Measurements from ENCODE around the gene CDH8. TPM values are rescaled to one million over a fixed set of nuclear protein-coding genes. Genes with fewer than 3 reads are reported as not detected.

CDH8 gene
- total RNA-seq, 1 donor from 2014 or later = 23.7 TPM

DNA sequence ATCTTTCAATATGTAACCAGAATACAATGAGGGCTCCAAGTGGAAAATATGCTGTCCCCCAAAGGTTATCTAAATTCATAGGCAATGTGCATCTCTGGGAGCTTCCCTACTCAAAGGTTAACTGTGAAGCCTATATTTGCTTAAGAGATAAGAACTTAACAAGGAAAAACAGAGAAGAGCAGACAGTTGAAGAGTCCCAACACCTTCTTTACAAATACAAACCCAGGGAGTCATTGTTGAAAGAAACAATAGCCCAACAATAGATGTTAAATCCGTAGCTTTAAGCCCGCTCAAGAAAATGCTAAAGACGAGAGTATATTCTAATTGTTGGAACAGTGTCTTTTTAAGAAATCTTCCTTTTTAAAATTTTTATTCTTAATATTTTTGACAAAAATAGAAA lies 87.8 kb downstream of the CDH8 start:
- no peak overlapping the region for H3K4me3 ChIP-seq
- no peak overlapping the region for H3K9ac ChIP-seq
- no peak overlapping the region for H3K27ac ChIP-seq
- no peaks in the 10 kb centered on the region for H3K36me3 ChIP-seq
- H3F3A ChIP-seq (ENCODE audit: low read depth) = peaks cover 10% of the 10 kb centered on the region
- no peaks in the 10 kb centered on the region for H3K79me2 ChIP-seq (ENCODE audit: low read depth)
- Mint-ChIP-seq H3K36me3 (no peaks in the 10 kb centered on the region), H3K4me3 (no peak overlapping the region), H3K9me3 (no peaks in the 10 kb centered on the region), H3K4me1 (no peaks in the 10 kb centered on the region), H3K27ac (no peak overlapping the region), H3K27me3 (ENCODE audit: insufficient read depth, low read depth) (peaks cover 2% of the 10 kb centered on the region)
- no peaks in the 10 kb centered on the region for H3K27me3 ChIP-seq
- peaks cover 31% of the 10 kb centered on the region for H3K4me1 ChIP-seq
- TF ChIP-seq EZH2phosphoT487 (IDR thresholded peaks at IDR 0.05) = peak; percentile 78
- no peak for TF ChIP-seq EZH2 (IDR thresholded peaks at IDR 0.05)
- TF ChIP-seq, protein P1, sequence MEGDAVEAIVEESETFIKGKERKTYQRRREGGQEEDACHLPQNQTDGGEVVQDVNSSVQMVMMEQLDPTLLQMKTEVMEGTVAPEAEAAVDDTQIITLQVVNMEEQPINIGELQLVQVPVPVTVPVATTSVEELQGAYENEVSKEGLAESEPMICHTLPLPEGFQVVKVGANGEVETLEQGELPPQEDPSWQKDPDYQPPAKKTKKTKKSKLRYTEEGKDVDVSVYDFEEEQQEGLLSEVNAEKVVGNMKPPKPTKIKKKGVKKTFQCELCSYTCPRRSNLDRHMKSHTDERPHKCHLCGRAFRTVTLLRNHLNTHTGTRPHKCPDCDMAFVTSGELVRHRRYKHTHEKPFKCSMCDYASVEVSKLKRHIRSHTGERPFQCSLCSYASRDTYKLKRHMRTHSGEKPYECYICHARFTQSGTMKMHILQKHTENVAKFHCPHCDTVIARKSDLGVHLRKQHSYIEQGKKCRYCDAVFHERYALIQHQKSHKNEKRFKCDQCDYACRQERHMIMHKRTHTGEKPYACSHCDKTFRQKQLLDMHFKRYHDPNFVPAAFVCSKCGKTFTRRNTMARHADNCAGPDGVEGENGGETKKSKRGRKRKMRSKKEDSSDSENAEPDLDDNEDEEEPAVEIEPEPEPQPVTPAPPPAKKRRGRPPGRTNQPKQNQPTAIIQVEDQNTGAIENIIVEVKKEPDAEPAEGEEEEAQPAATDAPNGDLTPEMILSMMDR (IDR thresholded peaks at IDR 0.05) = no peak
- peak overlapping the region; percentile 64 for H3K4me2 ChIP-seq
- DNase-seq (ENCODE audit: low spot score) = peak; percentile 55
- no peaks in the 10 kb centered on the region for H3K9me3 ChIP-seq (ENCODE audit: low read depth)
- no peak overlapping the region for H2AFZ ChIP-seq (replicated peaks)
- no peaks in the 10 kb centered on the region for H4K20me1 ChIP-seq (ENCODE audit: low read depth)

DNA sequence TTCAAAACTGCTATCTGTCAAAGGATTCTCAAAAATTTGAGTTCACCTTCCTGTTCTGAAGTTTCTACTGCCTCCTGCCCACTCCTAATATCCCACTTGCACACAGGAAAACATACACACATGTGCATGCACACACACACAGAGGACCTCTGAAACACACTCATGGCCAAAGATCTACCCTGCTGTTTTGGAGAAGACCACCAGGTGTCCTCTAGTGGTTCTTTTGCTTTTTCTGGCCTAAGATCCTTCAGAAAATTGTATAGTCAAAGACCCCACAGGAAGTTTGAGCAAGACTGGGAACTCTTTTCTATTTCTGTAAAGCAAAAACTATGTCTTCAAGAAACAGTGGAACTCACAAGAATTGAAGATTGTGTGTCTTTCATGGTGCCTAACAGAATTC lies 90.2 kb downstream of the CDH8 start:
- H3K27ac Mint-ChIP-seq = no peak overlapping the region
- peaks cover 2% of the 10 kb centered on the region for H3K27me3 Mint-ChIP-seq (ENCODE audit: insufficient read depth, low read depth)
- no peak for TF ChIP-seq EZH2 (IDR thresholded peaks at IDR 0.05)
- TF ChIP-seq, protein P1 (IDR thresholded peaks at IDR 0.05) = peak; percentile 35
- no peak for TF ChIP-seq EZH2phosphoT487 (IDR thresholded peaks at IDR 0.05)
- H3K27ac ChIP-seq = no peak overlapping the region
- no peak overlapping the region for H3K4me2 ChIP-seq
- no peaks in the 10 kb centered on the region for H3K27me3 ChIP-seq
- no peak overlapping the region for H3K4me3 Mint-ChIP-seq
- no peak overlapping the region for H2AFZ ChIP-seq (replicated peaks)
- DNase-seq (ENCODE audit: low spot score) = no peak
- no peaks in the 10 kb centered on the region for H3K9me3 ChIP-seq (ENCODE audit: low read depth)
- no peaks in the 10 kb centered on the region for H3K36me3 ChIP-seq
- no peaks in the 10 kb centered on the region for H3K79me2 ChIP-seq (ENCODE audit: low read depth)
- H4K20me1 ChIP-seq (ENCODE audit: low read depth) = no peaks in the 10 kb centered on the region
- H3K36me3 Mint-ChIP-seq = no peaks in the 10 kb centered on the region
- H3K4me3 ChIP-seq = no peak overlapping the region
- H3K9me3 Mint-ChIP-seq = no peaks in the 10 kb centered on the region
- peaks cover 15% of the 10 kb centered on the region for H3F3A ChIP-seq (ENCODE audit: low read depth)
- H3K9ac ChIP-seq = no peak overlapping the region
- H3K4me1 Mint-ChIP-seq = no peaks in the 10 kb centered on the region
- H3K4me1 ChIP-seq = peaks cover 31% of the 10 kb centered on the region

DNA sequence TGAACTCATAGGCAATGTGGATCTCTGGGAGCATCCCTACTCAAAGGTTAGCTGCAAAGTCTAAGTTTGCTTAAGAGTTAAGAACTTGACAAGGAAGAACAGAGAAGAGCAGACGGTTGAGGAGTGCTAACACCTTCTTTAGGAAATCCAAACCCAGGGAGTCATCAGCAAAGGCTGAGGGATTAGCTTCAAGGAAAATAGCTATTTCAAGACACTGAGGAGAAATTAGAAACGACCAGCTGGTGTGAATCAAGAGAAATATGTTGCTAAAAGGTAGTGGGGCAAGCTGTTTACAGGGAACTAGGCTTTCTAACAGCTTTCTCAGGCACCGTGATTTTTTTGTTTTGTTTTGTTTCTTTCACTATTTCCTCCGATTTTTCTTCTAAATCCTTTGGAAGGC lies 90.7 kb downstream of the CDH8 start:
- no peak overlapping the region for H3K4me2 ChIP-seq
- no peaks in the 10 kb centered on the region for H3K36me3 ChIP-seq
- Mint-ChIP-seq H3K9me3 (no peaks in the 10 kb centered on the region), H3K27me3 (ENCODE audit: insufficient read depth, low read depth) (peaks cover 2% of the 10 kb centered on the region), H3K4me1 (no peaks in the 10 kb centered on the region), H3K4me3 (no peak overlapping the region), H3K36me3 (no peaks in the 10 kb centered on the region), H3K27ac (no peak overlapping the region)
- no peaks in the 10 kb centered on the region for H3K9me3 ChIP-seq (ENCODE audit: low read depth)
- TF ChIP-seq EZH2 (IDR thresholded peaks at IDR 0.05) (no peak), EZH2phosphoT487 (IDR thresholded peaks at IDR 0.05) (no peak)
- TF ChIP-seq, protein P1 (IDR thresholded peaks at IDR 0.05) = no peak
- no peak overlapping the region for H2AFZ ChIP-seq (replicated peaks)
- peaks cover 15% of the 10 kb centered on the region for H3F3A ChIP-seq (ENCODE audit: low read depth)
- H3K79me2 ChIP-seq (ENCODE audit: low read depth) = no peaks in the 10 kb centered on the region
- H4K20me1 ChIP-seq (ENCODE audit: low read depth) = no peaks in the 10 kb centered on the region
- no peaks in the 10 kb centered on the region for H3K27me3 ChIP-seq
- H3K4me1 ChIP-seq = peaks cover 31% of the 10 kb centered on the region
- no peak for DNase-seq (ENCODE audit: low spot score)
- H3K27ac ChIP-seq = no peak overlapping the region
- H3K4me3 ChIP-seq = no peak overlapping the region
- no peak overlapping the region for H3K9ac ChIP-seq

Data from neural progenitor cell (in vitro differentiated cells).